Activated B cell treated with CpG ODN at 0.5 μM for 24 hours (primary cell): ENCODE results near the gene C10orf95. TPM values are rescaled to one million over a fixed set of nuclear protein-coding genes. Genes with fewer than 3 reads are reported as not detected.
A peak's percentile ranks its signal among the peaks of the same experiment; 100 is the strongest.

Experiments used
- ATAC-seq: fragments of 200-7000 bp; cut with Tn5 transposase; one replicate; pipeline ENCODE4 v1.10.0; 2021; ENCODE audit warnings: low read depth, mild to moderate bottlenecking, moderate library complexity
- CTCF ChIA-PET: fragments of 350-600 bp; sonication (Branson Sonifier 250); formaldehyde crosslinking; loops from one replicate; lab custom pipeline; 2021; ENCODE audit warnings: antibody characterized with exemption; lab: Charles Lee
- POLR2A ChIA-PET: fragments of 350-600 bp; sonication (Branson Sonifier 250); formaldehyde crosslinking; loops from one replicate; lab custom pipeline; 2021; ENCODE audit warnings: antibody characterized with exemption; lab: Charles Lee
- DNase-seq: peaks from one replicate; pipeline ENCODE4 v3.0.0; 2022
- H3K27ac Mint-ChIP-seq: one replicate; pipeline ENCODE4 v1.8.0; 2020; ENCODE audit warnings: mixed read lengths
- H3K27me3 Mint-ChIP-seq: one replicate; pipeline ENCODE4 v1.8.0; 2021; ENCODE audit warnings: mixed read lengths
- H3K36me3 Mint-ChIP-seq: one replicate; pipeline ENCODE4 v1.8.0; 2021; ENCODE audit warnings: low read depth, mixed read lengths
- H3K4me1 Mint-ChIP-seq: one replicate; pipeline ENCODE4 v1.8.0; 2021; ENCODE audit warnings: mixed read lengths
- H3K4me3 Mint-ChIP-seq: one replicate; pipeline ENCODE4 v1.8.0; 2020; ENCODE audit warnings: mild to moderate bottlenecking, mixed read lengths
- H3K9me3 Mint-ChIP-seq: one replicate; pipeline ENCODE4 v1.8.0; 2020; ENCODE audit warnings: mixed read lengths
- intact Hi-C: fragments of 100-400 bp; cut with micrococcal nuclease; formaldehyde crosslinking; loops from one replicate; pipeline ENCODE4 v1.15.1; 2024
- total RNA-seq: library from RNA; stranded (reverse); gene quantifications from 2 replicates; pipeline ENCODE4 v1.2.3, GENCODE V29; 2022
- TF ChIP-seq, protein P1 (sequence below): fragments of 200-600 bp; IDR thresholded peaks from one replicate; pipeline ENCODE4 v1.8.0; 2022; ENCODE audit warnings: antibody characterized with exemption, mild to moderate bottlenecking

The C10orf95 gene
- total RNA-seq, 1 donor from 2014 or later: 0.35 TPM

DNA sequence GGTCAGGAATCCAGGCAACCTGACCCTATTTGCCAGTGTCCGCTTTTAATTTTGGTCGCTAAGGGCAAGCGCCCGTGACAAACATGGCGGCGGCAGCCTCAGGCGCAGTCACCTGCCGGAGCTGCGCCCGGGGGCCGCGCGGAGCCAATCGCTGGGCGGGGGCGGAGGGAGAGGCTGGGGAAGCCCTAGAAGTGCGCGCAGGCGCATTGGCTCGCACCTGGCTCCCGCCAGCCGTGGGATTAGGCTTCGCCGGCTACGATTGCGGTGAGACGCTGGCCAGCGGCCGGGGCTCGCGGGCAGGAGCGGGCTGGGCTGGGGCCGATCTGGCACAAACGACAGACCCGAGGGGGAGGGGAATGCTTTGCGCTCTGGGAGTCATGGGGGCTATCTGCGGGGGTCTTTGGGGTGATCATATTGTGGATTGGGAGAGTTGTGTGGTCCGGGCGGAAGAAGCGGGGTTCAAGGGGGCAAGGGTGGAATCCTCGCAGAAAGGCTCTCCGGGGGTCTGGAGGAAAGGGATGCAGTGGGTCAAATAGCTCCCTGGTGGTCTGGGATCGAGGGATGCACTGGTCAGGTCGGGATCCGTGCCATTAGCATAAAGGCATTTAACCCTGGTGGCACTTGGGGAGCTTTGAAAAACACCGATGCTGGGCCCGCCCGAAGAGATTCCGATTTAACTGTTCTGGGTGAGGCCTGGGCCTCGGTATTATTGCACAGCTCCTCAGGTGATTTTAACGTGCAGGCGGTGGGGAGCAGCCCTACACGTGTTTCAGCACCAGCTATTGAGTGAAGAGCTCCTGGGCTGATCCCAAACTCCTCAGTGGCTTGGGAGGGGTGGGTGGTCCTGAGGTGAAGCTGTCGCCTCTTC is 10.1 kb upstream of the C10orf95 start:
- H3K36me3 Mint-ChIP-seq: no peaks in the 10 kb centered on the region
- ChIA-PET POLR2A (interaction anchor here (0.6 to 4.3 kb wide), 17 partner anchors 11 to 230 kb away, joined by 3 to 51 read pairs (median 5); partner anchors contain the start of genes ACTR1A, C10orf95, CUEDC2 and FBXL15), CTCF (interaction anchor here (0.8 to 1.9 kb wide), 5 partner anchors 17 to 231 kb away, joined by 3 to 8 read pairs (median 7); no protein-coding TSS in a partner anchor)
- peak; percentile 90 for DNase-seq
- intact Hi-C loops: loop anchor here (1.0 to 2.0 kb wide), 7 partner anchors 11 to 220 kb away; partner anchors contain the start of genes ACTR1A, CUEDC2 and PITX3
- TF ChIP-seq, protein P1, sequence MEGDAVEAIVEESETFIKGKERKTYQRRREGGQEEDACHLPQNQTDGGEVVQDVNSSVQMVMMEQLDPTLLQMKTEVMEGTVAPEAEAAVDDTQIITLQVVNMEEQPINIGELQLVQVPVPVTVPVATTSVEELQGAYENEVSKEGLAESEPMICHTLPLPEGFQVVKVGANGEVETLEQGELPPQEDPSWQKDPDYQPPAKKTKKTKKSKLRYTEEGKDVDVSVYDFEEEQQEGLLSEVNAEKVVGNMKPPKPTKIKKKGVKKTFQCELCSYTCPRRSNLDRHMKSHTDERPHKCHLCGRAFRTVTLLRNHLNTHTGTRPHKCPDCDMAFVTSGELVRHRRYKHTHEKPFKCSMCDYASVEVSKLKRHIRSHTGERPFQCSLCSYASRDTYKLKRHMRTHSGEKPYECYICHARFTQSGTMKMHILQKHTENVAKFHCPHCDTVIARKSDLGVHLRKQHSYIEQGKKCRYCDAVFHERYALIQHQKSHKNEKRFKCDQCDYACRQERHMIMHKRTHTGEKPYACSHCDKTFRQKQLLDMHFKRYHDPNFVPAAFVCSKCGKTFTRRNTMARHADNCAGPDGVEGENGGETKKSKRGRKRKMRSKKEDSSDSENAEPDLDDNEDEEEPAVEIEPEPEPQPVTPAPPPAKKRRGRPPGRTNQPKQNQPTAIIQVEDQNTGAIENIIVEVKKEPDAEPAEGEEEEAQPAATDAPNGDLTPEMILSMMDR: no peak
- peak overlapping the region; percentile 85 for H3K27ac Mint-ChIP-seq
- ATAC-seq: peak; percentile 99
- no peaks in the 10 kb centered on the region for H3K9me3 Mint-ChIP-seq
- peak overlapping the region; percentile 88 for H3K4me3 Mint-ChIP-seq
- H3K27me3 Mint-ChIP-seq: no peaks in the 10 kb centered on the region
- H3K4me1 Mint-ChIP-seq: peaks cover 31% of the 10 kb centered on the region

DNA sequence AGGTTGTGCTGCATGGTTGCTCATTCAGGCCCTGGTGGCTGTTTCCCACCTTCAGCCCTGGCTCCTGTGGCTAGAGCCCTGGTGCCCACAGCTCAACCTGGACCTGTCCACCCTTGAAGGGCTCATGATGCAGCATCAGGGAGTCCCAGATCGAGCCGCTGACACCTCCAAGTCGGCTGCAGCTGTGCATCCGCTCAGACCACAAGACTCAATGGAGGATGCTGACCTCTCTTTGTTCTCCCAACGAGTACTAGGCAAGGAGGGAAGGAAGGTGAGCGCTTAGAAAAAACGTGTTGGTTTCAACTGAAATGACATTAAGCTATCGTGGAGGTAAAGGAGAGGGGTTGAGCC is 9.5 kb upstream of the C10orf95 start:
- no peak for DNase-seq

GRCh38 chr10:102458656-102459055 is 7.3 kb upstream of the C10orf95 start:
- ATAC-seq (no peak), DNase-seq (no peak)
- ChIA-PET POLR2A (interaction anchor here (0.6 kb wide), 1 partner anchor 39 kb away, joined by 9 read pairs; no protein-coding TSS in a partner anchor), CTCF (no interaction called here)
- intact Hi-C loops: no loop called here
- no peak overlapping the region for H3K4me3 Mint-ChIP-seq
- TF ChIP-seq, protein P1: no peak
- H3K4me1 Mint-ChIP-seq: peaks cover 31% of the 10 kb centered on the region
- peaks cover 13% of the 10 kb centered on the region for H3K36me3 Mint-ChIP-seq
- H3K27me3 Mint-ChIP-seq: no peaks in the 10 kb centered on the region
- no peaks in the 10 kb centered on the region for H3K9me3 Mint-ChIP-seq
- no peak overlapping the region for H3K27ac Mint-ChIP-seq

More for the DNA sequence above, 9.5 kb upstream of the C10orf95 start:
- peaks cover 1% of the 10 kb centered on the region for H3K36me3 Mint-ChIP-seq
- intact Hi-C loops: loop anchor here (1.0 to 2.0 kb wide), 7 partner anchors 11 to 220 kb away; partner anchors contain the start of genes ACTR1A, CUEDC2 and PITX3
- no peaks in the 10 kb centered on the region for H3K27me3 Mint-ChIP-seq
- TF ChIP-seq, protein P1: no peak
- ATAC-seq: peak; percentile 9
- CTCF ChIA-PET: no interaction called here
- POLR2A ChIA-PET: interaction anchor here (1.0 to 4.3 kb wide), 13 partner anchors 10 to 216 kb away, joined by 3 to 51 read pairs (median 5); partner anchors contain the start of genes ACTR1A, C10orf95, CUEDC2 and FBXL15
- no peaks in the 10 kb centered on the region for H3K9me3 Mint-ChIP-seq
- H3K4me1 Mint-ChIP-seq: peaks cover 31% of the 10 kb centered on the region
- peak overlapping the region; percentile 88 for H3K4me3 Mint-ChIP-seq
- H3K27ac Mint-ChIP-seq: peak overlapping the region; percentile 85

DNA sequence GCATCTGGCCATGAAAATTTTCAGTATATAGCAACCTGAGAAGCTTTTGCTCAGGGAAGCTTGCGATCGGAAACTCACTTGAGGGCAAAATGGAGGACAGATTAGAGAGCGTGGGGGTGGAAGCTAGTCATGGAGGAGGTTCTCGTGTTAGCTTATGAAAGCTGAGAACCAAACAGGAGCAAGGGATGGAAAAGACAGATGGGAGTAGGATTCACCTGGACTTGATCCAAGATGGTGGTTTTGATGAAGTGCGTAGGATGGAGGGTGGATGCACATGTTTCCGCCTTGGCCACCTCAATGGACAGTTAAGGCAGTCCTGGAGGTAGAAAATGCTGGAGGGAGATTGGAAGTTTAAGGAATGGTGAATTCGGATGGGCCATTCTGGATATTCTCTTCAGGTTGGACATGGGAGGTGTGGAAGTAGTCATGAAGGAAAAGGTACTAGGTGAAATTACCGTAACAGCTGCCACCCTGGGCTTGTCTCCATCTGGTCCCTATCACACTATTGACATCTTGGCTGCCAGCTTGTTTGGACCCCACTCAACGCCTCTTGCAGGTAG is 6.3 kb upstream of the C10orf95 start:
- Mint-ChIP-seq H3K27me3 (no peaks in the 10 kb centered on the region), H3K4me1 (peaks cover 30% of the 10 kb centered on the region), H3K4me3 (no peak overlapping the region), H3K27ac (no peak overlapping the region), H3K9me3 (no peaks in the 10 kb centered on the region), H3K36me3 (peaks cover 19% of the 10 kb centered on the region)
- TF ChIP-seq, protein P1: no peak
- intact Hi-C loops: no loop called here
- ATAC-seq (no peak), DNase-seq (no peak)
- POLR2A ChIA-PET: no interaction called here
- CTCF ChIA-PET: no interaction called here
